ENCODE results near the gene KCNQ1OT1. TPM values are rescaled to one million over a fixed set of nuclear protein-coding genes. Genes with fewer than 3 reads are reported as not detected.
A peak's percentile ranks its signal among the peaks of the same experiment; 100 is the strongest.

Gene KCNQ1OT1
- total and polyA plus RNA-seq, 10 donors = 0.02 to 3.1 (median 1.7) TPM

DNA sequence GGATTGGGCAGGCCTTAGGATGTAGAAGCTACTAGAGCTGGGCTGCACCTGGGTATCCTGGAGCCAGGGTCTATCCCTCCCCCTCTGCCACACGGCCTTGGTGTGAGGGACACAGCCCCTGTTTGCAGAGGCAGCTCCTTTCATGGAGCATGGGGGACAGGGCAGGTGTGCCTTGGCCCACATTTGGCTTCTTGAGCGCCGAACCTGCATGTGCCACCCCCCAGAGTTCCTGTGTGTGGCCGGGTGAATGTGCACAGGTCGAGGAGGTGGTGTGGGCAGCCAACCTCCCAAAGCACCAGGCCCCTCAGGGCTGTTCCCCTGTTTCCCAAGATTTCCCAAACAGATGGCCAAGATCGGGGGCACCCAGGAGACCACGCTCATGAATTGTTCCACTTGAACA, 7.9 kb upstream of the KCNQ1OT1 start:
- H3K27me3 ChIP-seq (replicated peaks in 1 of 7) = no peaks in the 10 kb centered on the region
- H3K4me3 ChIP-seq = no peak overlapping the region
- H3K9me3 ChIP-seq = peaks cover 0 to 24% (median 11%) of the 10 kb centered on the region in 8 donors
- peak; percentile 47 for DNase-seq
- H3K36me3 ChIP-seq = no peaks in the 10 kb centered on the region
- intact Hi-C loops (cut with DNase I; ENCODE audit: low total_unique reads) = no loop called here
- TF ChIP-seq POLR2A (IDR thresholded peaks at IDR 0.05) (no peak), POLR2AphosphoS5 (IDR thresholded peaks at IDR 0.05) (no peak)
- TF ChIP-seq, protein P1, sequence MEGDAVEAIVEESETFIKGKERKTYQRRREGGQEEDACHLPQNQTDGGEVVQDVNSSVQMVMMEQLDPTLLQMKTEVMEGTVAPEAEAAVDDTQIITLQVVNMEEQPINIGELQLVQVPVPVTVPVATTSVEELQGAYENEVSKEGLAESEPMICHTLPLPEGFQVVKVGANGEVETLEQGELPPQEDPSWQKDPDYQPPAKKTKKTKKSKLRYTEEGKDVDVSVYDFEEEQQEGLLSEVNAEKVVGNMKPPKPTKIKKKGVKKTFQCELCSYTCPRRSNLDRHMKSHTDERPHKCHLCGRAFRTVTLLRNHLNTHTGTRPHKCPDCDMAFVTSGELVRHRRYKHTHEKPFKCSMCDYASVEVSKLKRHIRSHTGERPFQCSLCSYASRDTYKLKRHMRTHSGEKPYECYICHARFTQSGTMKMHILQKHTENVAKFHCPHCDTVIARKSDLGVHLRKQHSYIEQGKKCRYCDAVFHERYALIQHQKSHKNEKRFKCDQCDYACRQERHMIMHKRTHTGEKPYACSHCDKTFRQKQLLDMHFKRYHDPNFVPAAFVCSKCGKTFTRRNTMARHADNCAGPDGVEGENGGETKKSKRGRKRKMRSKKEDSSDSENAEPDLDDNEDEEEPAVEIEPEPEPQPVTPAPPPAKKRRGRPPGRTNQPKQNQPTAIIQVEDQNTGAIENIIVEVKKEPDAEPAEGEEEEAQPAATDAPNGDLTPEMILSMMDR (IDR thresholded peaks at IDR 0.05 in 8 of 11, conservative IDR thresholded peaks at IDR 0.05 in 3 of 11) = no peak
- H3K27ac ChIP-seq = no peak overlapping the region
- 56 to 95% (median 79%) methylated on average over 5 to 7 of the region's 7 CpGs for WGBS, 5 donors
- H3K4me1 ChIP-seq = peaks cover 0 to 29% (median 11%) of the 10 kb centered on the region in 6 donors

DNA sequence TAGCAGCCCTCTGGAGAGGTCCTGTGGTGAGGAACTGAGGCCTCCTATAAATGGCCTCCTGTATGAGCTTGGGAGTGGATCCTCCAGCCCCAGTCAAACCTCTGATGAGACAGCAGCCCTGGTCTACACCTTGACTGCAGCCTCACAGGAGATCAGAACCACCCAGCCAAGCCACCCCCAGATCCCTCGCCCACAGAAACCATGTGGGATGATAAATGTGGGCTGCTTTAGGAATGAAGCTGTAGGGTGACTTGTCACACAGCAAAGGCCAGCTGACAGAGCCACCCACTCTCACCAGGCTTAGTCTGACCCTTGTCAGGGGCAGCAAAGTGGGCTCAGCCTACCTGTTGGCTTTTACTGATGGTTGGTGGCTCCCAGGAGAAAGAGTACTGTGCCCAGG, 6.5 kb upstream of the KCNQ1OT1 start:
- TF ChIP-seq POLR2AphosphoS5 (IDR thresholded peaks at IDR 0.05) = no peak
- no peak for TF ChIP-seq POLR2A (IDR thresholded peaks at IDR 0.05)
- peaks cover 0 to 24% (median 11%) of the 10 kb centered on the region in 8 donors for H3K9me3 ChIP-seq
- 83 to 100% (median 92%) methylated on average over 1 of the region's 1 CpG for WGBS, 5 donors
- no peaks in the 10 kb centered on the region for H3K36me3 ChIP-seq
- no peak overlapping the region for H3K27ac ChIP-seq
- peaks cover 0 to 29% (median 11%) of the 10 kb centered on the region in 6 donors for H3K4me1 ChIP-seq
- no peak overlapping the region for H3K4me3 ChIP-seq
- intact Hi-C loops (cut with DNase I; ENCODE audit: low total_unique reads) = no loop called here
- DNase-seq = peak; percentile 24
- no peaks in the 10 kb centered on the region for H3K27me3 ChIP-seq (replicated peaks in 1 of 7)

DNA sequence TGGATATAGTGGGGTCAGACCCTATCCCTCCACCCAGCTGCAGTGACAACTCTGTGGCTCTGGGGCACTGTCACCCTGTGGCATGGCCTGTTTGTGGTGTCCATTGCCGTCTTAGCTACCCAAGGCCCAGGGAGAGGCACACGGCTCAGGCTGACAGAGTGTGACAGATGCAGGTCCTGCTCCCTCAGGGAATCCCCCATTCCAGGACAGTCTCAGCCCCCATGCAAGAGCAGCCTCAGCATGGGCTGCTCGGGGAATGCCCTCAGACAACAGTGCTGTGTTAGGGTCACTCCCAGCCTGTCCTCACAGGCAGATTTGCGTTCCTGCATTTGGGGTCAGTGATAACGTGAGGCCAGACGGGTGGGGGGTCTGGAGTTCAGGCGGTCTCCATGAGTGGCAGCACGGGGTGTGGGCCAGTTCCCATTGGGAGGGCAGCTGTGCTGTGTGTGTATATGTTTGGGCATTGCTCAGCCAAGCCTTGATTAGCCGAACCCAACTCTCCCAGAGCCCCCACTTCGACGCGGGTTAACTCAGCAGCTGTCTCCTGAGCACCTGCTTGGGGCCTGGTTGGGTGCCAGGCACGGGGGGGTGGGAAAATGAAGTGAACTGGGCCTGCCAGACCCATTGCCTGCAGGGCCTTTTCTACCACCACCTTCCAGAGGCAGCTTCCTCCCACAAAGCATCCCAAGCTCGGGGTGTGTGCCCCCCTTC, 5.3 kb upstream of the KCNQ1OT1 start:
- no peak for TF ChIP-seq POLR2A (IDR thresholded peaks at IDR 0.05)
- TF ChIP-seq POLR2AphosphoS5 (IDR thresholded peaks at IDR 0.05) = no peak
- TF ChIP-seq, protein P1 (IDR thresholded peaks at IDR 0.05 in 8 of 11, conservative IDR thresholded peaks at IDR 0.05 in 3 of 11) = no peak
- 68 to 76% (median 72%) methylated on average over 3 to 14 of the region's 14 CpGs for WGBS, 5 donors
- Histone ChIP-seq H3K36me3 (no peaks in the 10 kb centered on the region), H3K4me1 (peaks cover 0 to 34% (median 12%) of the 10 kb centered on the region in 6 donors), H3K27me3 (replicated peaks in 1 of 7) (no peaks in the 10 kb centered on the region), H3K4me3 (no peak overlapping the region), H3K9me3 (peaks cover 0 to 15% (median 7%) of the 10 kb centered on the region in 8 donors), H3K27ac (no peak overlapping the region)
- intact Hi-C loops (cut with DNase I; ENCODE audit: low total_unique reads) = no loop called here
- peak; percentile 41 for DNase-seq

DNA sequence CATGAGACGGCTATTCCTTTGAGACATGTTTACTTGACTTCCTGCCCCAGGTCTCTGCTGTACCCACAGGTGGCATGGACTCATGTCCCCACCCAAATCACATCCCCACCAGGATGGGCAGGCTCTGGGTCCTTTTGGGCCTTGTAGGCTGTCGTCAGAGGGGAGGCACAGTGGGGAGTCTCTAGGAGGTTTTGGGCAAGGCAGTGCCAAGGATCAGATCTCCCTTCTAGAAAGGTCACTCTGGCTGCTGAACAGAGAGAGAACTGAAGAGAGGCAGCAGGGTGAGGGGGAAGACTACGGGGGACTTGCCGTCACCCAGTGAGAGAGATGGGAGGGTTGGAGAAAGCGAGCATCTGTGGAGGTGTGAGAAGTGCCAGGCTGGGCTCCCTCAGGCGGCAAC, 4.6 kb upstream of the KCNQ1OT1 start:
- 78 to 91% (median 89%) methylated on average over 6 of the region's 6 CpGs for WGBS, 5 donors
- intact Hi-C loops (cut with DNase I; ENCODE audit: low total_unique reads) = no loop called here

More for the DNA sequence above, 4.6 kb upstream of the KCNQ1OT1 start:
- peaks cover 0 to 10% (median 4%) of the 10 kb centered on the region in 8 donors for H3K9me3 ChIP-seq
- H3K4me1 ChIP-seq = peaks cover 0 to 34% (median 12%) of the 10 kb centered on the region in 6 donors
- TF ChIP-seq POLR2A (IDR thresholded peaks at IDR 0.05) = no peak
- TF ChIP-seq, protein P1 (IDR thresholded peaks at IDR 0.05 in 8 of 11, conservative IDR thresholded peaks at IDR 0.05 in 3 of 11) = no peak
- no peak for TF ChIP-seq POLR2AphosphoS5 (IDR thresholded peaks at IDR 0.05)
- H3K36me3 ChIP-seq = no peaks in the 10 kb centered on the region
- no peak overlapping the region for H3K27ac ChIP-seq
- DNase-seq = peak; percentile 38
- H3K27me3 ChIP-seq (replicated peaks in 1 of 7) = no peaks in the 10 kb centered on the region
- no peak overlapping the region for H3K4me3 ChIP-seq
